ENCODE measurements around the gene NKAPL. TPM values are rescaled to one million over a fixed set of nuclear protein-coding genes. Genes with fewer than 3 reads are reported as not detected.

The NKAPL gene
- total and polyA plus RNA-seq, 7 donors: 5.0 to 27.3 (median 8.1) TPM

GRCh38 chr6:28269492-28269891 is 10.4 kb downstream of the NKAPL start:
- H3K27ac ChIP-seq: no peak overlapping the region
- H3K4me1 ChIP-seq: peaks cover 27% of the 10 kb centered on the region
- intact Hi-C loops (cut with DNase I): loop anchor here (5.0 kb wide), 2 partner anchors 88 to 132 kb away; no protein-coding TSS in a partner anchor
- TF ChIP-seq CTCF (IDR thresholded peaks at IDR 0.05): no peak
- DNase-seq (no peak), ATAC-seq (peak in 3 of 4 donors; percentile 33 to 47 (median 39))
- H3K9me3 ChIP-seq: no peaks in the 10 kb centered on the region
- H3K36me3 ChIP-seq (ENCODE audit: insufficient read depth in 1 of 2, low read depth in 1 of 2): peaks cover 0 to 36% of the 10 kb centered on the region in 2 donors
- no peak overlapping the region for H3K4me3 ChIP-seq
- H3K27me3 ChIP-seq (ENCODE audit: insufficient read depth in 3 of 3, low read length in 2 of 3): no peaks in the 10 kb centered on the region

DNA sequence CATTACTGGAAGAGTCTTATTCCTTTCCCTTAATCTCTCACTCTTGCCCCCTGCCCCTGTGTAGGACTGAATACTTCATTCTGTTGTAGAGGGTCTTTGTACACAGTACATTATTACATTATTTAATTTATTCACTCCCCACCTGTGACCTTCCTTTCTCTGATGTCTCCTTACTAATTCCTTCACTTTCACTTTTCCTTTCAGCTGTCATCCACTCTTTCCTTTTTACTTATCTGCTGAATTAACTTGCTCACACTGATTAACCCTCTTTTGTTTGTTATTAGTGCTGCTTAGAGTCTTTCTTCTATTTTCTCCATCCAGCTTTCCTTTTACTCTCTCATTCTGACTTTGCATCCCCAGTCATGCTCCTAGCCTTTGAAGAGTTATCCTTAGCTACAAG is 15.8 kb downstream of the NKAPL start:
- intact Hi-C loops (cut with DNase I): no loop called here
- ATAC-seq (no peak), DNase-seq (no peak)
- no peaks in the 10 kb centered on the region for H3K9me3 ChIP-seq
- H3K27ac ChIP-seq: no peak overlapping the region
- TF ChIP-seq CTCF (IDR thresholded peaks at IDR 0.05): no peak
- H3K4me3 ChIP-seq: no peak overlapping the region
- peaks cover 5 to 73% of the 10 kb centered on the region in 2 donors for H3K36me3 ChIP-seq (ENCODE audit: insufficient read depth in 1 of 2, low read depth in 1 of 2)
- H3K4me1 ChIP-seq: no peaks in the 10 kb centered on the region
- no peaks in the 10 kb centered on the region for H3K27me3 ChIP-seq (ENCODE audit: insufficient read depth in 3 of 3, low read length in 2 of 3)

DNA sequence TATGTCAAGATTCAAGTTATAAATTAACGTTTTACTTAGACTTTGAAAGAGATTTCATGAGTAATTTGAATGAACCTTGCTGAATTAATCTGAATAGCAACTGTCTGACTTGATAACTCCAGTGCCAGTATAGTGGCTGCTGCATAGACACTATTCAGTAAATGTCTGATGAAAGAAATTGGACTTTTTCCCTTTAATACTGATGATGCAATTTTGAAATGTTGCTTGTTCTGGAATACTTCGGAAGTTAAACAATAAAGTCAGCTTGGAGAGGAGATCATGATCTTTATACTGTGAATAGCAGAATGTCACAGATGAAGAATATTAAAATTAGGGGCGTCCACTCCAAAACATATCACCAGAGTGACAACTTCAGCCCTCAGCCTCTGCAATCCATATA is 18.6 kb downstream of the NKAPL start:
- DNase-seq (no peak), ATAC-seq (no peak)
- Histone ChIP-seq H3K4me1 (no peaks in the 10 kb centered on the region), H3K9me3 (peaks cover under 1% of the 10 kb centered on the region), H3K27ac (no peak overlapping the region), H3K36me3 (ENCODE audit: insufficient read depth in 1 of 2, low read depth in 1 of 2) (peaks cover 5 to 54% of the 10 kb centered on the region in 2 donors), H3K4me3 (no peak overlapping the region), H3K27me3 (ENCODE audit: insufficient read depth in 3 of 3, low read length in 2 of 3) (no peaks in the 10 kb centered on the region)
- WGBS, 3 donors: 67 to 81% (median 79%) methylated on average over 3 of the region's 3 CpGs
- TF ChIP-seq CTCF (IDR thresholded peaks at IDR 0.05): no peak
- intact Hi-C loops (cut with DNase I): no loop called here

DNA sequence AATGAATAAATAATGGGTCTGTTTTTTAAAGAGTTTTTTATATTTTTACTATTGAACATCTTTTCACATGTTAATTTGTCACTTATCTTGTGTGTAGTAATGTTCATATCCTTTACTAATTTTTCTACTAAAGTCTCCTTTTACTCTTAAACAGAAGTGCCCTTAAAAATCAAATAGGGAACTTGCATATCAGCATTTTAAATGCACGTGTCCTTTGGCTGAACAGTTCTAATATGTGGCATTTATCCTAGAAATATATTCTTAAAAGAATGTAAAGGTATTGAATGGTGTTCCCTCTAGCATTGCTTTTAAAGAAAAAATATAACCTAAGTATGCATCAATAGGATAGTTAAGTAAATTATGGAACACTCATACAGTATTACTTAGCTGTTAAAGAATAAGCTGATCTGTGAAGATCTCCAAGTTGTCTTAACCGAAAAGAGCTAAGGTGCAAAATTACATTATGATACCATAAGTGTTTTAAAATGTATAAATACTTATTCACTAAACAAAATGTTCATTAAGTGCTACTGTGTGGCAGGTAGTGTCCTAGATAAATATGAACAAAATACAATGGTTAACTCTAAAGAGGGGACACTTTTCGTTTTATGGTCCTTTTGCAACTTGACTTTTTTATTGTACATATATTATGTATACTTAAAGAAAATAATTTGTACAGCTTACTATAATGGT is 21.6 kb downstream of the NKAPL start:
- Histone ChIP-seq H3K4me3 (peak overlapping the region; percentile 76), H3K27me3 (ENCODE audit: insufficient read depth in 3 of 3, low read length in 2 of 3) (no peaks in the 10 kb centered on the region), H3K4me1 (no peaks in the 10 kb centered on the region), H3K9me3 (peaks cover 5% of the 10 kb centered on the region), H3K36me3 (ENCODE audit: insufficient read depth in 1 of 2, low read depth in 1 of 2) (peaks cover 5 to 45% of the 10 kb centered on the region in 2 donors), H3K27ac (no peak overlapping the region)
- no peak for ATAC-seq
- intact Hi-C loops (cut with DNase I): loop anchor here in 1 of 2 donors (5.0 kb wide), 1 partner anchor 57 kb away; the partner anchor contains the start of gene ZSCAN31
- TF ChIP-seq CTCF (IDR thresholded peaks at IDR 0.05): no peak
- 36 to 47% (median 41%) methylated on average over 3 of the region's 3 CpGs for WGBS, 3 donors
- DNase-seq: no peak

Data from psoas muscle (tissue), 8 donors.